ENCODE data around the gene PDS5A.
"Not testable (repeated sequence)": the region's sequence is repeated elsewhere in the genome, so short reads cannot be mapped to it uniquely, and the experiment has no call there.

Gene PDS5A

GRCh38 chr4:39977489-39978377 is at the start of gene PDS5A:
Gene PDS5A (minus strand): TSS chr4:39977911. CDS start chr4:39976577, 1,334 bp downstream.
- peak; percentile 81 to 87 (median 83) for DNase-seq (ENCODE audit: low read depth in 3 of 3)

GRCh38 chr4:40024049-40024448 is 46.3 kb upstream of the PDS5A start:
- DNase-seq (ENCODE audit: low read depth in 3 of 3): not testable (repeated sequence)

GRCh38 chr4:40021116-40021515 is 43.4 kb upstream of the PDS5A start:
- not testable (repeated sequence) for DNase-seq (ENCODE audit: low read depth in 3 of 3)

GRCh38 chr4:40020221-40020620 is 42.5 kb upstream of the PDS5A start:
- no peak for DNase-seq (ENCODE audit: low read depth in 3 of 3)

GRCh38 chr4:40016007-40016406 is 38.3 kb upstream of the PDS5A start:
- DNase-seq (ENCODE audit: low read depth in 3 of 3): no peak

GRCh38 chr4:40003986-40004385 is 26.3 kb upstream of the PDS5A start:
- DNase-seq (ENCODE audit: low read depth in 3 of 3): no peak

GRCh38 chr4:40000711-40001110 is 23.0 kb upstream of the PDS5A start:
- DNase-seq (ENCODE audit: low read depth in 3 of 3): no peak

- no peak for DNase-seq (ENCODE audit: low read depth in 3 of 3)
Measured at GRCh38 chr4:39998659-39999345, 21.1 kb upstream of the PDS5A start.

- no peak for DNase-seq (ENCODE audit: low read depth in 3 of 3)
Measured at GRCh38 chr4:39996811-39997210, 19.1 kb upstream of the PDS5A start.

- no peak for DNase-seq (ENCODE audit: low read depth in 3 of 3)
Measured at GRCh38 chr4:39994406-39994805, 16.7 kb upstream of the PDS5A start.

GRCh38 chr4:39989381-39989780 is 11.7 kb upstream of the PDS5A start:
- DNase-seq (ENCODE audit: low read depth in 3 of 3): not testable (repeated sequence)

GRCh38 chr4:39987485-39987884 is 9.8 kb upstream of the PDS5A start:
- DNase-seq (ENCODE audit: low read depth in 3 of 3): no peak

- no peak for DNase-seq (ENCODE audit: low read depth in 3 of 3)
Measured at GRCh38 chr4:39978904-39979303, 1.2 kb upstream of the PDS5A start.

GRCh38 chr4:39978378-39978775 is 666 bp upstream of the PDS5A start:
- no peak for DNase-seq (ENCODE audit: low read depth in 3 of 3)

GRCh38 chr4:39976945-39977488 is 694 bp downstream of the PDS5A start:
- DNase-seq (ENCODE audit: low read depth in 3 of 3): peak; percentile 8 to 35 (median 18)

- DNase-seq (ENCODE audit: low read depth in 3 of 3): peak; percentile 45 to 49 (median 47)
Measured at GRCh38 chr4:39976141-39976944, 1.4 kb downstream of the PDS5A start.

- no peak for DNase-seq (ENCODE audit: low read depth in 3 of 3)
Measured at GRCh38 chr4:39975488-39976089, 2.1 kb downstream of the PDS5A start.

- not testable (repeated sequence) for DNase-seq (ENCODE audit: low read depth in 3 of 3)
Measured at GRCh38 chr4:39973052-39973451, 4.7 kb downstream of the PDS5A start.

GRCh38 chr4:39970671-39971640 is 6.8 kb downstream of the PDS5A start:
- DNase-seq (ENCODE audit: low read depth in 3 of 3): no peak

GRCh38 chr4:39963656-39964055 is 14.1 kb downstream of the PDS5A start:
- DNase-seq (ENCODE audit: low read depth in 3 of 3): no peak

Measured in stimulated activated CD4-positive, alpha-beta T cell treated with anti-CD3 and anti-CD28 coated beads, TNF-alpha, amount 100 ng/mL, for 48 hours (primary cell).